Brain pericyte (primary cell): ENCODE measurements around the gene TSHB.
"Not testable (repeated sequence)": the region's sequence is repeated elsewhere in the genome, so short reads cannot be mapped to it uniquely, and the experiment has no call there.

Experiments
- DNase-seq: peaks from one replicate; pipeline ENCODE4 v3.0.0-alpha.2; 2012; ENCODE audit warnings: low read depth, low spot score

TSHB gene

DNA sequence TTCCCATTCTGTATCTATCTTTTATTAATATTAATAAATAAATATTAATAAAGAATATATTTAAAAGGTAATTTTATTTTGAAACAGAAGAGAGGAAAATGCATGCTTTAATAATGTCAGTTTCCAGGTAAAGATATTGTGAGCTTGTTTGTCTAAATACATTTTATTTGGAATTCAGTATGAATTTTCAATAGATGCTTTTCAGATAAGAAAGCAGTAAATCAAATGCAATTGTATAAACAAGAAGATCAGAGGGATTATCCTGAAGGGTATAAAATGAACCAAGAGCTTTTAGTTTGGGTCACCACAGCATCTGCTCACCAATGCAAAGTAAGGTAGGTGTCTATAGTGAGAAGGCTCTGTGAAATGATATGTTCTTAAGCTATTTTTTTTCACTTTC, at the start of gene TSHB:
Gene TSHB, plus strand, starts transcription at position 301 of the 400 bp plus-strand sequence. CDS start 3,537 bp downstream, outside the sequence.
- DNase-seq = no peak

GRCh38 chr1:114982251-114982650, 47.4 kb upstream of the TSHB start:
- DNase-seq = no peak

- no peak for DNase-seq
Observed at GRCh38 chr1:114986286-114986685, 43.3 kb upstream of the TSHB start.

- DNase-seq = no peak
Observed at GRCh38 chr1:114988095-114988494, 41.5 kb upstream of the TSHB start.

DNA sequence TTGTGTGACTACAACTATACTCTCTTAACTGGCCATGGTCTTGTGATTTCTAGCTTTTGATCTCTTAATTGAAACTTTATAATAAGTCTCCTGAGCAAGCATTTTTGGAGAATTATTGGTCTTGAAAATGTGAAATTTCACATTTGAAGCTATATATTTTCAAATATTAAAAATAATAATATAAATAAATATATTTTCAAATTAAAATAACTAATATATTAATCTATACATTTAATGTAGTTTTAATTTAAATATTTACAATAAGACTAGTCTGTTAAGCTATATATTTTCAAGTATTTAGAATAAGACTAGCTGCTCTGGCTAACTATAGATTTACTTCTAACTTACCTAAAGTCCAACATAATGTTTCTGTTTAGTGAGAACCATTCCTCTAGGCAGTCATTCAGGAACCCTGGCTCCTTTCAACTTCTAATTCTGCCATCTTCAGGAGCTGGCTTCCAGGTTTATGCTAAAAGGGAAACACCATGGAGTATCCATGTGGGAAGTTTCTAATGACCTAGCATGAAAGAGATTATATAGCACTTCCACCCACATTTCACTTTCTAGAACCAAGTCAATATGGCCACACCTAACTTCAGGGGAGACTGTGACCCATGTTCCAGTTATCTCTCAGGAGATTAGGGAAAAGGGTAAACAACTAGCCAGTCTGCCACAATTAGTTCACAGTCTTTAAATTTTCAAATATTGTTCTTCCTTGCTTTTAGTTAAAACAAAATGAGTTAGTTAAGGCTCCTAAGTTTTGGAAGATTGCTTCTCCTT, 31.9 kb upstream of the TSHB start:
- DNase-seq = no peak

- no peak for DNase-seq
Observed at GRCh38 chr1:115006191-115006590, 23.4 kb upstream of the TSHB start.

GRCh38 chr1:115012006-115012405, 17.6 kb upstream of the TSHB start:
- no peak for DNase-seq

DNA sequence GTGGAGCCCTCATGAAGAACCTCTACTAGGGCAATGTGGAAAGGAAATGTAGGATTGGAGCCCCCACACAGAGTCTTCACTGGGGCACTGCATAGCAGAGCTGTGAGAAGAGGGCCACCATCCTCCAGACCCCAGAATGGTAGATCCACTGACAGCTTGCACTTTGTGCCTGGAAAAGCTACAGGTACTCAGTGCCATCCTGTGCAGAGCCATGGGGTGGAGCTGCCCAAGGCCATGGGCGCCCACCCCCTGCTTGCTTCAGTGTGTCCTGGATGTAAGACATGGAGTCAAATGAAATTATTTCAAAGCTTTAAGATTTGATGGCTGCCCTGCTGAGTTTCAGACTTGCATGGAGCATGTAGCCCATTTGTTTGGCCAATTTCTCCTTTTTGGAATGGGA, 17.2 kb upstream of the TSHB start:
- DNase-seq = no peak

GRCh38 chr1:115013792-115014191, 15.8 kb upstream of the TSHB start:
- no peak for DNase-seq

- DNase-seq = not testable (repeated sequence)
Observed at GRCh38 chr1:115019549-115019948, 10.1 kb upstream of the TSHB start.

DNA sequence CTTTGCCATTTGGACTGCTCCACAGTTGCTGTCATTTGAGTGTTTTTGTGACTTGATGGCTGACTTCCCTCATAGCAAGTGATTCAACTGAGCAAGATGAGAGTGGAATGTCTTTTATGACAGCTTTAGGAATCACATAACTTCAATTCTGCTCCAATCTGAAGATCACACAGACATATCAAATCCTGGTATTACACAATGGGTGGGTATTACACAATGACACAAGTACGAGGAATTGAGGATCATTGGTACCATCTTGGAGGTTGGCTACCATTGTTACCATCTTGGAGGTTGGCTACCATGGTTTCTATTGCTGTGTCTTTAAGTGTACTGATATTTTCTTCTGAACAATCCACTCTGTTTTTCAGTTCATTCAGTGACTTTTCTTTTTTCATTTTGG, 8.5 kb upstream of the TSHB start:
- no peak for DNase-seq

GRCh38 chr1:115023593-115023992, 6.0 kb upstream of the TSHB start:
- no peak for DNase-seq

DNA sequence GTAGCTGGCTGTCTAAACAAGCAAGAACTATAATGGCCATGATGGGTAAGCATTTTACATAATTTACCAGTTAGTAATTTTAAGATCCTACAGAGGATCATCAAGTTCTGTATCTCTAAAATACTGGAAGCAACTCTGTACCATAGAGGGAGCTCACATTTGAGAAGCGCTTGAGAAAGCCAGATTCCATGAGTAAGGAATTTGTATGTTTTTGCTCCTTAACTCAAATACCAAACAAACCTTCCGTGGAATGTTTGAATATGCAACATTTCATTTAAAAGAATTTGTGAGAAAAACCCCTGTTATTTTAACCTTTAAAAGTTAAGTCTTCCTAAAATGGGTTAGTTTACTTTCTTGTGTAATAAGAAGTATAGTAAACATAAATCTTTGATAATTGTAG, 2.0 kb downstream of the TSHB start:
- DNase-seq = no peak

DNA sequence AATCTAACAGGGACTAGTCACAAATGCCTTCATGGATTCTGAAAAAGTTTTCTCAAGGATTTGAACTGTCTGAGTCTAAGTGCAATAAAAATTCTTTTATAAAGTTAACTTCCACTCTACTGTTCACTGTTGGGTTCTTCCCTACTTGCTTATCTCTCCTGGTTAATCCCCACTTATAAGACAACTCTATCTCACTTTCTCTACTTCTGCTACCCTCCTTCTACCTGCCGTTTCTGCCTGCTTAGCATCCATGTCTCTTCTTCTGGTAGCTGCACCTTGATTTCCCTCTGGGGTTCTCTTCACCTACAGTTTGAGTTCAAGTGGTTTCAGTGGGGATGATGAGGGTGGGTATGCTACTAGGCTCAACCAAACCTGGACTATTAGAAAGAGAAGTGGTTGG, 6.0 kb downstream of the TSHB start:
- DNase-seq = no peak

DNA sequence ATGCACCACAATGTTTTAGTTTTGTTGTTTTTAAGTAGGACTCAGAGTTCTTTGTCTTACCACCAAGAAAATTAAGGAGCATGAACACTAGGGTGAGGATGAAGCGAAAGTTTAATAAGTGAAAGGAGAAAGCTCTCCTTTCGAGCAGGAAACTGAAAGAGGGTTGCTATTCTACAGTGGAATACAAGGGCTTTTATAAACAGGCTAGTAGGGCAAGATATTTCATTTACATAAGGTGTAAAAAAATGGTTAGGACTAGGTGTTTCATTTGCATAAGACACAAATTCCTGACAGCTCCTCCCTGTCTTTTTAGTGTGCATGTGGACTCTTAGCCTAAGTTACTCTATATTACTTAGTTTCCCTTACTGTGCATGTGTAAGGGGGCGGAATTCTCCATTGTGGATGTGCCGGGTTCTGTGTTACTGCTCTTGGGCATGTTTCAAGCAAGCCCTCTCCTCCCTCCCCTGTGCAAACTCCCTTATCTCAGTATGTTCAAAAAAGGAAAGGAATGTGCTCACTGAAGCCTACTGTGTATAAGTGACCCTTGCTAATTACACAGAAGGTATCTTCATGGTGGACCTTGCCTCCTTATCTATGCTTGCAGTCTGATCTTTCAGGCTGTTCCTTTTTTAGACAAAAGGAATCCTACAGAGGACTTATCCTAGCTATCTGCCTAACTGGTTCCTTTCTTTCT, 7.3 kb downstream of the TSHB start:
- no peak for DNase-seq

- DNase-seq = no peak
Observed at GRCh38 chr1:115040501-115040900, 10.9 kb downstream of the TSHB start.

- no peak for DNase-seq
Observed at GRCh38 chr1:115041654-115042053, 12.0 kb downstream of the TSHB start.

- DNase-seq = no peak
Observed at GRCh38 chr1:115046751-115047150, 17.1 kb downstream of the TSHB start.

GRCh38 chr1:115051850-115052249, 22.2 kb downstream of the TSHB start:
- no peak for DNase-seq

- DNase-seq = no peak
Observed at GRCh38 chr1:115052454-115053083, 22.9 kb downstream of the TSHB start.

DNA sequence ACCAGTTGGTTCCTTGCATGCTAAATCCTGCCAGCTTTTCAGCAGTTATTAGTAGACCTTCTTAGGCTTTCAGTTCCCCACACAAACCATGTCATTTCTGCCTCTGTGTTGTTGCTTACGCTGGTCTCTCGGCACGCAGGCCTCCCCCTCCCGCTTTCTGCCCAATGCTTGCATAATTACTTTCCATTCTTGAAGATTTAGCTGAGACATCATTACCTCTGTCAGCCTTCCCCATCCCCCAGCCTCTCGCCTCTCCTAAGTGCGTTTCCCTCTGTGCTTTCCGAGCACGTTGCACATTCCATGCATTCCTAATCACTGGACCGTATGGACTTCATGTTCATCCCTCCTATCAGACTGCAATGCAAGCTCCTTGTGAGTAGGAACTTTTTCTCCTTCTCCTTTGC, 26.8 kb downstream of the TSHB start:
- DNase-seq = no peak

- no peak for DNase-seq
Observed at GRCh38 chr1:115057661-115058254, 28.1 kb downstream of the TSHB start.
